ENCODE data around the gene TCERG1L. TPM values are rescaled to one million over a fixed set of nuclear protein-coding genes. Genes with fewer than 3 reads are reported as not detected.

The TCERG1L gene, protein sequence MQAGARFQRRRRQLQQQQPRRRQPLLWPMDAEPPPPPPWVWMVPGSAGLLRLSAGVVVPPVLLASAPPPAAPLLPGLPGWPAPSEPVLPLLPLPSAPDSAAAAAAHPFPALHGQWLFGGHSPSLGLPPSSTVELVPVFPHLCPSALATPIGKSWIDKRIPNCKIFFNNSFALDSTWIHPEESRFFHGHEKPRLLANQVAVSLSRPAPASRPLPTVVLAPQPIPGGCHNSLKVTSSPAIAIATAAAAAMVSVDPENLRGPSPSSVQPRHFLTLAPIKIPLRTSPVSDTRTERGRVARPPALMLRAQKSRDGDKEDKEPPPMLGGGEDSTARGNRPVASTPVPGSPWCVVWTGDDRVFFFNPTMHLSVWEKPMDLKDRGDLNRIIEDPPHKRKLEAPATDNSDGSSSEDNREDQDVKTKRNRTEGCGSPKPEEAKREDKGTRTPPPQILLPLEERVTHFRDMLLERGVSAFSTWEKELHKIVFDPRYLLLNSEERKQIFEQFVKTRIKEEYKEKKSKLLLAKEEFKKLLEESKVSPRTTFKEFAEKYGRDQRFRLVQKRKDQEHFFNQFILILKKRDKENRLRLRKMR
- total RNA-seq, result not detected

DNA sequence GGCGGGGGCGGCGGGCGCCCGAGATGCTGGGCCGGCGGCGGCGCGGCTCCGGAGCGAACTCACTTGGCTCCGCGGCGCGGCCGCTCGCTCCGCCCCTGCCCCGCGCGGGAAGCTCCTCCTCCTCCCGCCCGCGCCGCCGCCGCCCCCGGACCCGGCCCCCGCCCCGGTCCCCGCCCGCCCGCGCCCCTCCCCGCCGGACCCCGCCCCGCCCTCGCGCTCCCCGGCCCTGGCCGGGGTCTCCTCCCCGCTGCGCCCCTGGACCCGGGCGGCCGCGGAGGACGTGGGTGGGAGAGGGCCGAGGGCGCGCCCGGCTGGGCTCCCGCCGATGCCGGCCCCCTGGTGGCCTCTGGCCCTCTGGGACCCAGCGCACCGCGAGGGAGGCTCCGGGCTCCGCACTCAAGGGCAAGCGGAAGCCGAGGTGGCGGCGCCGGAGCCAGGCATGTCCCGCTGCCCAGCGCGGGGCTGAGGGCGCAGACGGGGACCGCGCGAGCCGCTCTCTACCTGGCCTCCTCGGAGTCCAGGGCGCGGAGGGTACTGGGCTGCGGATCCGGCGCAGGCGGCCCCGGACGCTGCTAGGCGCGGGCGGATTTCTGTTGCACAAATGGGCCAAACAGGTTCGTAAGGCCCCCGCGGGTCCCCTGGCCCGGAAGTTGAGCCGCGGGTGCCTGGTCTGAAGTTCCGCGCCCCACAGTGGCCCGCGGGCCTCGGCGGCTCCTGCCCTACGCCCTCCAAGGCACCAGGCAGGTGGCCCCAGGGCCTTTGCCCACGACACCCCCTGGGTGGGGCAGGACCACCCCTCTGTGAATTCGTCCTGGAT, at the start of gene TCERG1L:
Gene TCERG1L, minus strand, starts transcription at position 61 of the 817 bp plus-strand sequence. CDS start 86 bp downstream, outside the sequence.
- intact Hi-C loops (cut with micrococcal nuclease), result no loop called here
- H3K9me3 Mint-ChIP-seq, result no peaks in the 10 kb centered on the region
- no peak within 1 kb of the TSS for H3K27ac Mint-ChIP-seq
- H3K36me3 Mint-ChIP-seq (ENCODE audit: low read depth), result no peaks in the 10 kb centered on the region
- TF ChIP-seq, protein P1, sequence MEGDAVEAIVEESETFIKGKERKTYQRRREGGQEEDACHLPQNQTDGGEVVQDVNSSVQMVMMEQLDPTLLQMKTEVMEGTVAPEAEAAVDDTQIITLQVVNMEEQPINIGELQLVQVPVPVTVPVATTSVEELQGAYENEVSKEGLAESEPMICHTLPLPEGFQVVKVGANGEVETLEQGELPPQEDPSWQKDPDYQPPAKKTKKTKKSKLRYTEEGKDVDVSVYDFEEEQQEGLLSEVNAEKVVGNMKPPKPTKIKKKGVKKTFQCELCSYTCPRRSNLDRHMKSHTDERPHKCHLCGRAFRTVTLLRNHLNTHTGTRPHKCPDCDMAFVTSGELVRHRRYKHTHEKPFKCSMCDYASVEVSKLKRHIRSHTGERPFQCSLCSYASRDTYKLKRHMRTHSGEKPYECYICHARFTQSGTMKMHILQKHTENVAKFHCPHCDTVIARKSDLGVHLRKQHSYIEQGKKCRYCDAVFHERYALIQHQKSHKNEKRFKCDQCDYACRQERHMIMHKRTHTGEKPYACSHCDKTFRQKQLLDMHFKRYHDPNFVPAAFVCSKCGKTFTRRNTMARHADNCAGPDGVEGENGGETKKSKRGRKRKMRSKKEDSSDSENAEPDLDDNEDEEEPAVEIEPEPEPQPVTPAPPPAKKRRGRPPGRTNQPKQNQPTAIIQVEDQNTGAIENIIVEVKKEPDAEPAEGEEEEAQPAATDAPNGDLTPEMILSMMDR (IDR thresholded peaks at IDR 0.05), result no peak
- no peak within 1 kb of the TSS for H3K4me3 Mint-ChIP-seq
- H3K4me1 Mint-ChIP-seq (ENCODE audit: low read depth), result no peaks in the 10 kb centered on the region
- H3K27me3 Mint-ChIP-seq, result peaks cover 44% of the 10 kb centered on the region
- POLR2A ChIA-PET, result no interaction called here
- peak; percentile 53 for ATAC-seq
- DNase-seq, result peak; percentile 11
- CTCF ChIA-PET, result no interaction called here

DNA sequence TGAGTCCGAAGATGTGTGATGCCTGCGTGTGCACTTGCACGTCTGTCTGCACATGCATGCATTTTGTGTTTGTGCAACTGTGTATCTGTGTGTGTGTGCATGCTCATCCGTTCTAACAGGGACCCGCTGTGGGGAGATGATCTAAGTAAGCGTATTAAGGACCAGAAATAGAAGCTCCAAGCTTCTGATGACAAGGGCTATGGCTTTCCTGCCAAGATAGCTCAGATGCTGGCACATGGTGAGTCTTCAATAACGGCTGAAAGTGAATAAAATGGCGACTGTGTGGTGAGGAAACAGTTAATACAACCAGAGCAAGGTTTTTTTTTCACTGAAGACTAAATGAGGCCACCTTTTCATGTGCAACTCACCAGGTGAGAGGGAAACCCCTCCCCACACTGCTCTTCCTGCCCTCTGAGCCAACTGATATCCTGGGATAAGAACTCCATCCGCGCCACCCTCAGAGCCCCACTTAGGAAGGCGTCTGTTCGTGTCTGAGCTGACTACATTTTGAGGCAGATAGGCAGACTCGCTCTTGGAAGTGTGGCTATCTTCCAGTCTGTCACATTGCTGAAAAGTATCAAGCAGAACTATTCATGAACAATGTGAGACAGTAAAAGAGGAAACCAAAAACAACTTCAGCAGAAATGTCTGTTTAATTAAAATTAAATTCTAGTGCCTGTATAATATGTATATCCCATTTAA, 47.4 kb upstream of the TCERG1L start:
- no peak for DNase-seq
- ATAC-seq, result no peak
- H3K27me3 Mint-ChIP-seq, result no peaks in the 10 kb centered on the region
- H3K36me3 Mint-ChIP-seq (ENCODE audit: low read depth), result no peaks in the 10 kb centered on the region
- TF ChIP-seq, protein P1 (IDR thresholded peaks at IDR 0.05), result no peak
- H3K4me3 Mint-ChIP-seq, result no peak overlapping the region
- CTCF ChIA-PET, result no interaction called here
- POLR2A ChIA-PET, result no interaction called here
- intact Hi-C loops (cut with micrococcal nuclease), result no loop called here
- no peak overlapping the region for H3K27ac Mint-ChIP-seq
- H3K9me3 Mint-ChIP-seq, result peaks cover 7% of the 10 kb centered on the region
- H3K4me1 Mint-ChIP-seq (ENCODE audit: low read depth), result no peaks in the 10 kb centered on the region

DNA sequence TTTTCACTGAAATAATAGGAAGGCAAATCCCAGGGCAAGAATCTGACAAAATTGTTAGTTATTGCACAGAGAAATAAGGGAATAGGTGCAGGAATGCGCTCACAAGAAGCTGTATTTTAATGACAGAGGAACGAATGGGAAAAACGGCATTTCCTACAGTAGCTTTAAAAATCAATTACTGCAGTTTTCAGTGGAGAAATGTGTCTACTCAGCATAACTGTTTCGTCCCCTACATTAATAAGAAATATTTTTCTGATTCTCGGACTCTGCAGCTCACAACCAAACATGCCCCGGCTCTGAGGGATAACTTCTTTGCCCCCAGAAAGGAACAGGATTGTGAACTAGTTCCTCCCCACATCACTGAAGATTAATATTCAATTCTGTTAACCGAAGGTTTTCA, 44.9 kb upstream of the TCERG1L start:
- Mint-ChIP-seq H3K36me3 (ENCODE audit: low read depth) (no peaks in the 10 kb centered on the region), H3K4me1 (ENCODE audit: low read depth) (no peaks in the 10 kb centered on the region), H3K27me3 (no peaks in the 10 kb centered on the region), H3K27ac (no peak overlapping the region), H3K4me3 (no peak overlapping the region), H3K9me3 (peaks cover 5% of the 10 kb centered on the region)
- no peak for ATAC-seq
- TF ChIP-seq, protein P1 (IDR thresholded peaks at IDR 0.05), result no peak
- CTCF ChIA-PET, result no interaction called here
- intact Hi-C loops (cut with micrococcal nuclease), result no loop called here
- no peak for DNase-seq
- POLR2A ChIA-PET, result no interaction called here

DNA sequence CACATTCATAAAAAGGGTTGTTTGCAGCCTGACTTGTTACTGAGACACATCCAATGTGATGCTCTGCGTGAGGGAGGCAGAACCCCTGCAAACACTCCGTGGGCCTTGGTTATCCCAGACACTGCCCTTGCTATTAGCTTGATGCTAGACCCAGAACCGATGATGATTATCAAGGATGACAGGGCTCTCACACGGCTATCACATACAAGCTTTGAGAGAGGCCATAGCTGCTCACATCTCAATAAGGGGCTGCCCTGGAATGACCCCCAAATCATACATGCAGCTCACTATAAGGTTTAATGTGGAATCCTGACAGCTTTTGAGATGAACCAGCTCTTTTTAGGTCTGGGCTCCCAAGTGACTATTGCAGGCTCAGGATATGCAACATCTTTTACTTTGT, 44.4 kb upstream of the TCERG1L start:
- H3K4me3 Mint-ChIP-seq, result no peak overlapping the region
- DNase-seq, result no peak
- H3K27me3 Mint-ChIP-seq, result no peaks in the 10 kb centered on the region
- TF ChIP-seq, protein P1 (IDR thresholded peaks at IDR 0.05), result no peak
- ATAC-seq, result no peak
- no peak overlapping the region for H3K27ac Mint-ChIP-seq
- ChIA-PET CTCF (no interaction called here), POLR2A (no interaction called here)
- no peaks in the 10 kb centered on the region for H3K4me1 Mint-ChIP-seq (ENCODE audit: low read depth)
- no peaks in the 10 kb centered on the region for H3K36me3 Mint-ChIP-seq (ENCODE audit: low read depth)
- intact Hi-C loops (cut with micrococcal nuclease), result no loop called here
- peaks cover 5% of the 10 kb centered on the region for H3K9me3 Mint-ChIP-seq
